Measurements from ENCODE around the gene TMEM181.

The TMEM181 gene

GRCh38 chr6:158564243-158565121 lies 4.6 kb downstream of the TMEM181 start:
- DNase-seq, result no peak

- no peak for DNase-seq
Observed at GRCh38 chr6:158565122-158565429, 5.2 kb downstream of the TMEM181 start.

- no peak for DNase-seq
Observed at GRCh38 chr6:158565482-158566040, 5.7 kb downstream of the TMEM181 start.

GRCh38 chr6:158566207-158566818 lies 6.4 kb downstream of the TMEM181 start:
- DNase-seq, result no peak

GRCh38 chr6:158567152-158567551 lies 7.3 kb downstream of the TMEM181 start:
- no peak for DNase-seq

GRCh38 chr6:158567871-158568401 lies 8.0 kb downstream of the TMEM181 start:
- no peak for DNase-seq

- no peak for DNase-seq
Observed at GRCh38 chr6:158568549-158568948, 8.7 kb downstream of the TMEM181 start.

- no peak for DNase-seq
Observed at GRCh38 chr6:158569036-158569435, 9.1 kb downstream of the TMEM181 start.

- no peak for DNase-seq
Observed at GRCh38 chr6:158570681-158570962, 10.7 kb downstream of the TMEM181 start.

GRCh38 chr6:158571826-158572652 lies 12.1 kb downstream of the TMEM181 start:
- no peak for DNase-seq

- DNase-seq, result no peak
Observed at GRCh38 chr6:158572653-158573541, 13.0 kb downstream of the TMEM181 start.

GRCh38 chr6:158573542-158573931 lies 13.6 kb downstream of the TMEM181 start:
- DNase-seq, result no peak

- DNase-seq, result no peak
Observed at GRCh38 chr6:158574800-158575199, 14.9 kb downstream of the TMEM181 start.

GRCh38 chr6:158575550-158575949 lies 15.7 kb downstream of the TMEM181 start:
- no peak for DNase-seq

- DNase-seq, result no peak
Observed at GRCh38 chr6:158584236-158584651, 24.4 kb downstream of the TMEM181 start.

- no peak for DNase-seq
Observed at GRCh38 chr6:158586652-158587051, 26.8 kb downstream of the TMEM181 start.

GRCh38 chr6:158589366-158589765 lies 29.5 kb downstream of the TMEM181 start:
- DNase-seq, result no peak

GRCh38 chr6:158591134-158591809 lies 31.4 kb downstream of the TMEM181 start:
- DNase-seq, result no peak

- no peak for DNase-seq
Observed at GRCh38 chr6:158591810-158592209, 31.9 kb downstream of the TMEM181 start.

- DNase-seq, result no peak
Observed at GRCh38 chr6:158593670-158594069, 33.8 kb downstream of the TMEM181 start.

- DNase-seq, result no peak
Observed at GRCh38 chr6:158595223-158595622, 35.3 kb downstream of the TMEM181 start.

GRCh38 chr6:158596861-158597260 lies 37.0 kb downstream of the TMEM181 start:
- DNase-seq, result no peak
